Stimulated activated CD4-positive, alpha-beta T cell treated with anti-CD3 and anti-CD28 coated beads, Interleukin-15, amount 100 ng/mL, for 24 hours (primary cell): ENCODE data around the gene PCK2.
A peak's percentile ranks its signal among the peaks of the same experiment; 100 is the strongest.

Experiments used
- DNase-seq: peaks from one replicate; pipeline ENCODE4 v3.0.0-alpha.2; 2020

The PCK2 gene

GRCh38 chr14:24062216-24062980 is 31.7 kb upstream of the PCK2 start:
- no peak for DNase-seq

GRCh38 chr14:24063263-24063836 is 30.8 kb upstream of the PCK2 start:
- DNase-seq: no peak

GRCh38 chr14:24064091-24064795 is 29.9 kb upstream of the PCK2 start:
- DNase-seq: no peak

- DNase-seq: no peak
These were observed 29.3 kb upstream of the PCK2 start for GRCh38 chr14:24064856-24065255.

GRCh38 chr14:24065408-24065807 is 28.7 kb upstream of the PCK2 start:
- DNase-seq: no peak

GRCh38 chr14:24066496-24067132 is 27.5 kb upstream of the PCK2 start:
- no peak for DNase-seq

- no peak for DNase-seq
These were observed 26.7 kb upstream of the PCK2 start for GRCh38 chr14:24067133-24068082.

- DNase-seq: no peak
These were observed 25.2 kb upstream of the PCK2 start for GRCh38 chr14:24068711-24069410.

GRCh38 chr14:24069411-24069735 is 24.7 kb upstream of the PCK2 start:
- DNase-seq: no peak

- DNase-seq: no peak
These were observed 23.6 kb upstream of the PCK2 start for GRCh38 chr14:24070285-24071143.

GRCh38 chr14:24071144-24071697 is 22.9 kb upstream of the PCK2 start, which contains the start of gene CPNE6:
CPNE6 (plus strand) TSS chr14:24071562; CDS start chr14:24072937, 1,375 bp downstream.
- DNase-seq: peak; percentile 59

- DNase-seq: no peak
These were observed 22.2 kb upstream of the PCK2 start for GRCh38 chr14:24071836-24072430.

GRCh38 chr14:24072436-24072835 is 21.7 kb upstream of the PCK2 start:
- no peak for DNase-seq

GRCh38 chr14:24072881-24073877 is 20.9 kb upstream of the PCK2 start:
- no peak for DNase-seq

- DNase-seq: no peak
These were observed 19.3 kb upstream of the PCK2 start for GRCh38 chr14:24074625-24075484.

GRCh38 chr14:24075485-24076301 is 18.4 kb upstream of the PCK2 start:
- DNase-seq: no peak

- no peak for DNase-seq
These were observed 17.9 kb upstream of the PCK2 start for GRCh38 chr14:24076302-24076601.
